Fibroblast of peridontal ligament (primary cell): ENCODE results near the gene UPF1.

Source experiments
- DNase-seq: peaks from one replicate; pipeline ENCODE4 v3.0.0-alpha.2; 2010; ENCODE audit errors: extremely low read depth

UPF1 gene

GRCh38 chr19:18840288-18841267, 8.8 kb downstream of the UPF1 start:
- no peak for DNase-seq

- no peak for DNase-seq
These were observed 9.6 kb downstream of the UPF1 start for GRCh38 chr19:18841400-18841799.

GRCh38 chr19:18842166-18842565, 10.4 kb downstream of the UPF1 start:
- no peak for DNase-seq

- no peak for DNase-seq
These were observed 12.2 kb downstream of the UPF1 start for GRCh38 chr19:18843960-18844359.

- no peak for DNase-seq
These were observed 13.1 kb downstream of the UPF1 start for GRCh38 chr19:18844806-18845329.

GRCh38 chr19:18845961-18846360, 14.2 kb downstream of the UPF1 start:
- DNase-seq: no peak

- DNase-seq: peak; percentile 84
These were observed 15.2 kb downstream of the UPF1 start for GRCh38 chr19:18846862-18847548.

- DNase-seq: peak; percentile 84
These were observed 16.0 kb downstream of the UPF1 start for GRCh38 chr19:18847549-18848463.

- DNase-seq: peak; percentile 72
These were observed 17.3 kb downstream of the UPF1 start for GRCh38 chr19:18848878-18849661.

- no peak for DNase-seq
These were observed 18.2 kb downstream of the UPF1 start for GRCh38 chr19:18849838-18850400.

- DNase-seq: no peak
These were observed 19.0 kb downstream of the UPF1 start for GRCh38 chr19:18850471-18851375.

- no peak for DNase-seq
These were observed 20.0 kb downstream of the UPF1 start for GRCh38 chr19:18851673-18852325.

GRCh38 chr19:18852648-18853047, 20.9 kb downstream of the UPF1 start:
- no peak for DNase-seq

GRCh38 chr19:18853755-18854427, 22.1 kb downstream of the UPF1 start:
- DNase-seq: no peak

- DNase-seq: no peak
These were observed 23.2 kb downstream of the UPF1 start for GRCh38 chr19:18854982-18855381.

GRCh38 chr19:18855647-18856384, 24.1 kb downstream of the UPF1 start:
- no peak for DNase-seq

- peak; percentile 61 for DNase-seq
These were observed 24.8 kb downstream of the UPF1 start for GRCh38 chr19:18856385-18857126.
